SU-DHL-6 (cell line): ENCODE data around the gene IL1RL2.

Source experiments
- H2AFZ ChIP-seq: fragments of 200-600 bp; sonication (generic); 2 replicates; pipeline ENCODE4 v1.6.1; 2014; ENCODE audit warnings: low read depth, mild to moderate bottlenecking, moderate library complexity, mixed read lengths, antibody characterized with exemption, low read length; ENCODE audit not compliant: severe bottlenecking
- H3F3A ChIP-seq: fragments of 200-600 bp; shearing (Covaris generic); 2 replicates; pipeline ENCODE4 v1.6.0; 2016; ENCODE audit warnings: antibody characterized with exemption, mild to moderate bottlenecking; ENCODE audit not compliant: insufficient read depth
- H3K27ac ChIP-seq: fragments of 200-600 bp; sonication (generic); 2 replicates; pipeline ENCODE4 v1.5.1; 2016; ENCODE audit warnings: low read depth, mild to moderate bottlenecking, low read length, moderate library complexity, mixed read lengths
- H3K27me3 ChIP-seq: fragments of 200-600 bp; sonication (generic), shearing (Covaris generic); 2 replicates; pipeline ENCODE4 v1.6.0; 2014; ENCODE audit warnings: mild to moderate bottlenecking, low read length
- H3K36me3 ChIP-seq: fragments of 200-600 bp; sonication (generic); 2 replicates; pipeline ENCODE4 v1.6.1; 2014; ENCODE audit warnings: mild to moderate bottlenecking, low read length, mixed read lengths
- H3K4me2 ChIP-seq: fragments of 300-600, 200-600 bp; shearing (Covaris generic), sonication (generic); 2 replicates; pipeline ENCODE4 v1.6.0; 2014; ENCODE audit warnings: low read length, low read depth, mild to moderate bottlenecking; ENCODE audit not compliant: poor library complexity, severe bottlenecking
- H3K4me3 ChIP-seq: fragments of 200-600 bp; sonication (generic); 2 replicates; pipeline ENCODE4 v1.5.1; 2014; ENCODE audit warnings: antibody characterized with exemption, low read length, mild to moderate bottlenecking, mixed read lengths; ENCODE audit not compliant: insufficient read depth, poor library complexity, severe bottlenecking
- H3K79me2 ChIP-seq: fragments of 200-600 bp; sonication (generic); 2 replicates; pipeline ENCODE4 v1.6.1; 2014; ENCODE audit warnings: mild to moderate bottlenecking, low read length, moderate library complexity; ENCODE audit not compliant: insufficient read depth
- H3K9ac ChIP-seq: fragments of 200-600 bp; sonication (generic); 2 replicates; pipeline ENCODE4 v1.7.0; 2014; ENCODE audit warnings: mild to moderate bottlenecking, low read length
- H3K9me2 ChIP-seq: fragments of 200-600 bp; sonication (generic); replicated peaks from 2 replicates; pipeline ENCODE4 v1.6.1; 2014; ENCODE audit warnings: low read length; ENCODE audit not compliant: insufficient read depth
- H3K9me3 ChIP-seq: fragments of 200-600 bp; sonication (generic); 2 replicates; pipeline ENCODE4 v1.6.1; 2014; ENCODE audit warnings: low read length, mixed read lengths; ENCODE audit not compliant: insufficient read depth
- H4K20me1 ChIP-seq: fragments of 200-600 bp; sonication (generic); 2 replicates; pipeline ENCODE4 v1.6.1; 2014; ENCODE audit warnings: low read depth, mild to moderate bottlenecking, antibody characterized with exemption, low read length, moderate library complexity, mixed read lengths
- CTCF ChIP-seq: fragments of 200-600 bp; sonication (generic); IDR thresholded peaks from one replicate; pipeline ENCODE4 v1.5.1; 2017; ENCODE audit warnings: antibody characterized with exemption, mild to moderate bottlenecking, low read length, moderate library complexity; ENCODE audit not compliant: insufficient read depth, poor library complexity, severe bottlenecking
- EZH2phosphoT487 ChIP-seq: fragments of 200-600 bp; sonication (generic), shearing (Covaris generic); conservative IDR thresholded peaks from 2 replicates; pipeline ENCODE4 v1.6.1; 2018; ENCODE audit warnings: mild to moderate bottlenecking, antibody characterized with exemption, low read length, moderate library complexity, mixed read lengths

IL1RL2 gene

GRCh38 chr2:102154946-102155702 lies 31.7 kb upstream of the IL1RL2 start:
- Histone ChIP-seq H3K27ac (no peak overlapping the region), H3K4me2 (no peak overlapping the region), H3K9me2 (no peaks in the 10 kb centered on the region), H3K36me3 (no peaks in the 10 kb centered on the region), H2AFZ (no peak overlapping the region), H3K79me2 (no peaks in the 10 kb centered on the region), H3K9me3 (no peaks in the 10 kb centered on the region), H3F3A (no peaks in the 10 kb centered on the region), H3K9ac (no peak overlapping the region), H4K20me1 (no peaks in the 10 kb centered on the region), H3K4me3 (no peak overlapping the region), H3K27me3 (no peaks in the 10 kb centered on the region)
- no peak for TF ChIP-seq EZH2phosphoT487
- no peak for TF ChIP-seq CTCF

- H4K20me1 ChIP-seq = no peaks in the 10 kb centered on the region
- no peak overlapping the region for H3K4me3 ChIP-seq
- no peak overlapping the region for H3K9ac ChIP-seq
- H3F3A ChIP-seq = no peaks in the 10 kb centered on the region
- H3K9me2 ChIP-seq = no peaks in the 10 kb centered on the region
- H3K9me3 ChIP-seq = no peaks in the 10 kb centered on the region
- no peak overlapping the region for H3K27ac ChIP-seq
- TF ChIP-seq EZH2phosphoT487 (no peak), CTCF (no peak)
- no peaks in the 10 kb centered on the region for H3K36me3 ChIP-seq
- no peak overlapping the region for H3K4me2 ChIP-seq
- no peaks in the 10 kb centered on the region for H3K79me2 ChIP-seq
- no peak overlapping the region for H2AFZ ChIP-seq
- H3K27me3 ChIP-seq = no peaks in the 10 kb centered on the region
Observed at GRCh38 chr2:102155703-102156515, 30.9 kb upstream of the IL1RL2 start.

- no peak overlapping the region for H3K4me3 ChIP-seq
- no peaks in the 10 kb centered on the region for H4K20me1 ChIP-seq
- H3K9me3 ChIP-seq = no peaks in the 10 kb centered on the region
- no peaks in the 10 kb centered on the region for H3K9me2 ChIP-seq
- H3K27me3 ChIP-seq = no peaks in the 10 kb centered on the region
- no peaks in the 10 kb centered on the region for H3F3A ChIP-seq
- H3K36me3 ChIP-seq = no peaks in the 10 kb centered on the region
- H2AFZ ChIP-seq = no peak overlapping the region
- no peaks in the 10 kb centered on the region for H3K79me2 ChIP-seq
- TF ChIP-seq EZH2phosphoT487 (no peak), CTCF (no peak)
- H3K27ac ChIP-seq = no peak overlapping the region
- H3K9ac ChIP-seq = no peak overlapping the region
- no peak overlapping the region for H3K4me2 ChIP-seq
Observed at GRCh38 chr2:102158011-102158755, 28.6 kb upstream of the IL1RL2 start.
